Epithelial cell of prostate (primary cell): ENCODE measurements around the gene GREB1L.

Experiments used
- DNase-seq: peaks from one replicate; pipeline ENCODE4 v3.0.0-alpha.2; 2011; ENCODE audit warnings: low read depth, low spot score
- H3K27ac ChIP-seq: fragments of 450-650 bp; 2 replicates; pipeline ENCODE4 v1.5.1; 2017; ENCODE audit warnings: mild to moderate bottlenecking

The GREB1L gene

GRCh38 chr18:21526463-21526862, 284.4 kb downstream of the GREB1L start:
- no peak for DNase-seq
- no peak overlapping the region for H3K27ac ChIP-seq

GRCh38 chr18:21534327-21534726, 292.3 kb downstream of the GREB1L start:
- DNase-seq = no peak
- H3K27ac ChIP-seq = no peak overlapping the region

GRCh38 chr18:21538230-21538629, 296.2 kb downstream of the GREB1L start:
- DNase-seq = no peak

GRCh38 chr18:21546423-21546822, 304.4 kb downstream of the GREB1L start:
- no peak overlapping the region for H3K27ac ChIP-seq
- DNase-seq = no peak

More at GRCh38 chr18:21538230-21538629, 296.2 kb downstream of the GREB1L start:
- H3K27ac ChIP-seq = no peak overlapping the region

GRCh38 chr18:21548647-21549046, 306.6 kb downstream of the GREB1L start:
- H3K27ac ChIP-seq = peak overlapping the region; percentile 12
- peak; percentile 46 for DNase-seq

- no peak for DNase-seq
Observed at GRCh38 chr18:21550510-21550970, 308.5 kb downstream of the GREB1L start.

GRCh38 chr18:21557607-21558253, 315.7 kb downstream of the GREB1L start:
- H3K27ac ChIP-seq = peak overlapping the region; percentile 74

More at GRCh38 chr18:21550510-21550970, 308.5 kb downstream of the GREB1L start:
- H3K27ac ChIP-seq = no peak overlapping the region

GRCh38 chr18:21559195-21559594, 317.2 kb downstream of the GREB1L start:
- peak overlapping the region; percentile 74 for H3K27ac ChIP-seq
- DNase-seq = no peak

More at GRCh38 chr18:21557607-21558253, 315.7 kb downstream of the GREB1L start:
- DNase-seq = peak; percentile 16

- DNase-seq = no peak
- no peak overlapping the region for H3K27ac ChIP-seq
Observed at GRCh38 chr18:21571772-21572171, 329.7 kb downstream of the GREB1L start.
